ENCODE measurements around the gene ABCB8. TPM values are rescaled to one million over a fixed set of nuclear protein-coding genes. Genes with fewer than 3 reads are reported as not detected.

ABCB8 gene
- total and polyA plus RNA-seq, 9 of the 15 experiments (the other 6 are each of a cell fraction or from before 2014, with no cell fraction given) = 7.6 to 106 (median 36.3) TPM

- TF ChIP-seq MGA (IDR thresholded peaks at IDR 0.05) = no peak
- TF ChIP-seq SMARCA5 (IDR thresholded peaks at IDR 0.05) = 0 out of 2 replicates have a peak, but pooled peaks have one; percentile 71
- TF ChIP-seq ZNF146 (CRISPR knock-in tag; IDR thresholded peaks at IDR 0.05; ENCODE audit: unreplicated experiment) = no peak
- peak; percentile 60 for TF ChIP-seq RBFOX2 (IDR thresholded peaks at IDR 0.05; ENCODE audit: low read depth, low read length)
- no peak for TF ChIP-seq MEIS2 (IDR thresholded peaks at IDR 0.05; ENCODE audit: partially characterized antibody)
- TF ChIP-seq TCF15 (CRISPR knock-in tag; IDR thresholded peaks at IDR 0.05) = no peak
- peak; percentile 18; the same call in 1 of the 2 replicates for TF ChIP-seq CBX1 (IDR thresholded peaks at IDR 0.05; ENCODE audit: low read depth)
- TF ChIP-seq KLF16 (IDR thresholded peaks at IDR 0.05) = no peak
- TF ChIP-seq ZNF280A (IDR thresholded peaks at IDR 0.05; ENCODE audit: low read depth, partially characterized antibody) = no peak
- no peak for TF ChIP-seq ELK1 (CRISPR knock-in tag; IDR thresholded peaks at IDR 0.05)
- no peak for TF ChIP-seq SRF (CRISPR knock-in tag; IDR thresholded peaks at IDR 0.05)
- TF ChIP-seq ETV5 (CRISPR knock-in tag; IDR thresholded peaks at IDR 0.05; ENCODE audit: low read depth) = no peak
These were observed 54.2 kb downstream of the ABCB8 start (continued) for GRCh38 chr7:151082141-151083070.

Measured in K562 (cell line).